GM19238 (cell line): Measurements from ENCODE around the gene DNAJC11.
"Not testable (repeated sequence)": the region's sequence is repeated elsewhere in the genome, so short reads cannot be mapped to it uniquely, and the experiment has no call there.

Experiments
- DNase-seq: peaks from one replicate; pipeline ENCODE4 v3.0.0; 2011; ENCODE audit warnings: low spot score; ENCODE audit not compliant: insufficient read length

Gene DNAJC11

GRCh38 chr1:6699915-6700314 is 1.7 kb downstream of the DNAJC11 start:
- not testable (repeated sequence) for DNase-seq

- no peak for DNase-seq
These were observed 5.7 kb downstream of the DNAJC11 start for GRCh38 chr1:6695868-6696267.

- DNase-seq: no peak
These were observed 7.4 kb downstream of the DNAJC11 start for GRCh38 chr1:6694121-6694713.

- DNase-seq: no peak
These were observed 8.7 kb downstream of the DNAJC11 start for GRCh38 chr1:6692956-6693355.

- DNase-seq: no peak
These were observed 10.1 kb downstream of the DNAJC11 start for GRCh38 chr1:6691507-6691906.

- no peak for DNase-seq
These were observed 11.4 kb downstream of the DNAJC11 start for GRCh38 chr1:6690186-6690585.

GRCh38 chr1:6688757-6689156 is 12.9 kb downstream of the DNAJC11 start:
- DNase-seq: no peak

- DNase-seq: no peak
These were observed 13.6 kb downstream of the DNAJC11 start for GRCh38 chr1:6688001-6688400.

- DNase-seq: no peak
These were observed 15.3 kb downstream of the DNAJC11 start for GRCh38 chr1:6686294-6686693.

GRCh38 chr1:6685381-6685780 is 16.2 kb downstream of the DNAJC11 start:
- DNase-seq: no peak

- no peak for DNase-seq
These were observed 18.2 kb downstream of the DNAJC11 start for GRCh38 chr1:6683434-6683833.

GRCh38 chr1:6675941-6676340 is 25.7 kb downstream of the DNAJC11 start:
- no peak for DNase-seq

- DNase-seq: no peak
These were observed 26.8 kb downstream of the DNAJC11 start for GRCh38 chr1:6674771-6675170.

GRCh38 chr1:6673816-6674398 is 27.7 kb downstream of the DNAJC11 start:
- DNase-seq: no peak

GRCh38 chr1:6672558-6672957 is 29.1 kb downstream of the DNAJC11 start:
- no peak for DNase-seq

GRCh38 chr1:6668503-6668902 is 33.1 kb downstream of the DNAJC11 start:
- DNase-seq: no peak

GRCh38 chr1:6667139-6667538 is 34.5 kb downstream of the DNAJC11 start:
- no peak for DNase-seq

- no peak for DNase-seq
These were observed 34.9 kb downstream of the DNAJC11 start for GRCh38 chr1:6666696-6667095.

- DNase-seq: not testable (repeated sequence)
These were observed 39.1 kb downstream of the DNAJC11 start for GRCh38 chr1:6662468-6662867.

GRCh38 chr1:6660415-6661049 is 41.1 kb downstream of the DNAJC11 start:
- DNase-seq: no peak

GRCh38 chr1:6658359-6659060 is 43.1 kb downstream of the DNAJC11 start:
- DNase-seq: no peak

GRCh38 chr1:6657138-6657537 is 44.5 kb downstream of the DNAJC11 start:
- no peak for DNase-seq
